Naive B cell (primary cell): ENCODE measurements around the gene SPTBN1. TPM values are rescaled to one million over a fixed set of nuclear protein-coding genes. Genes with fewer than 3 reads are reported as not detected.

Experiments
- ATAC-seq, 2 donors: fragments of 150-1000 bp; cut with Tn5 transposase; 2 replicates each; pipeline ENCODE4 v1.10.0; 2021; ENCODE audit warnings: low read depth in 2 of 2, mild to moderate bottlenecking in 2 of 2, moderate library complexity in 2 of 2
- DNase-seq: peaks from one replicate; pipeline ENCODE4 v3.0.0; 2022
- H3K27ac Mint-ChIP-seq, 6 donors: one replicate each; pipeline ENCODE4 v1.8.0; 2020 to 2022; ENCODE audit warnings: mild to moderate bottlenecking in 6 of 6, mixed read lengths in 6 of 6, moderate library complexity in 5 of 6, inconsistent platforms in 2 of 6
- H3K27me3 Mint-ChIP-seq, 3 donors: one replicate each; pipeline ENCODE4 v1.8.0; 2021 to 2022; ENCODE audit warnings: mixed read lengths in 3 of 3, mild to moderate bottlenecking in 1 of 3
- H3K36me3 Mint-ChIP-seq, 2 donors: one replicate each; pipeline ENCODE4 v1.8.0; 2020 to 2022; ENCODE audit warnings: mixed read lengths in 2 of 2, inconsistent platforms in 1 of 2, mild to moderate bottlenecking in 1 of 2
- H3K4me1 Mint-ChIP-seq, 3 donors: one replicate each; pipeline ENCODE4 v1.8.0; 2020 to 2022; ENCODE audit warnings: mixed read lengths in 3 of 3, inconsistent platforms in 1 of 3, mild to moderate bottlenecking in 1 of 3, moderate library complexity in 1 of 3
- H3K4me3 Mint-ChIP-seq, 8 donors: one replicate each; pipeline ENCODE4 v1.8.0; 2020 to 2022; ENCODE audit warnings: mild to moderate bottlenecking in 8 of 8, mixed read lengths in 8 of 8, moderate library complexity in 8 of 8, inconsistent platforms in 2 of 8
- H3K9me3 Mint-ChIP-seq, 7 donors: one replicate each; pipeline ENCODE4 v1.8.0; 2020 to 2022; ENCODE audit warnings: mixed read lengths in 7 of 7, mild to moderate bottlenecking in 5 of 7, inconsistent platforms in 2 of 7, moderate library complexity in 1 of 7
- polyA plus RNA-seq, 6 donors: library from polyadenylated mRNA; unstranded; fragments of 300-500 nt; fragmentation: Illumina TruSeq; gene quantifications; one replicate each; pipeline ENCODE4 v1.2.3, GENCODE V29; 2021; ENCODE audit warnings: low read depth in 6 of 6

SPTBN1 gene
- polyA plus RNA-seq, 6 donors from 2014 or later, result 4.1 to 72.6 (median 24.2) TPM

- DNase-seq (no peak), ATAC-seq (no peak)
- Mint-ChIP-seq H3K9me3 (peaks cover 0 to 3% (median 0%) of the 10 kb centered on the region in 7 donors), H3K27ac (no peak overlapping the region), H3K4me3 (no peak overlapping the region), H3K27me3 (peaks cover 26 to 47% (median 27%) of the 10 kb centered on the region in 3 donors), H3K4me1 (no peaks in the 10 kb centered on the region), H3K36me3 (no peaks in the 10 kb centered on the region)
Observed at GRCh38 chr2:54465143-54465542, 9.0 kb downstream of the SPTBN1 start.

- Mint-ChIP-seq H3K4me1 (peaks cover 5 to 10% (median 8%) of the 10 kb centered on the region in 3 donors), H3K9me3 (peaks cover 0 to 3% (median 0%) of the 10 kb centered on the region in 7 donors), H3K27me3 (peaks cover 9 to 29% (median 15%) of the 10 kb centered on the region in 3 donors), H3K36me3 (no peaks in the 10 kb centered on the region), H3K4me3 (no peak overlapping the region), H3K27ac (no peak overlapping the region)
- DNase-seq (no peak), ATAC-seq (no peak)
Observed at GRCh38 chr2:54466870-54467269, 10.7 kb downstream of the SPTBN1 start.

- Mint-ChIP-seq H3K4me1 (peaks cover 5 to 11% (median 8%) of the 10 kb centered on the region in 3 donors), H3K4me3 (no peak overlapping the region), H3K9me3 (no peaks in the 10 kb centered on the region), H3K27me3 (peaks cover 0 to 16% (median 5%) of the 10 kb centered on the region in 3 donors), H3K36me3 (no peaks in the 10 kb centered on the region), H3K27ac (no peak overlapping the region)
- no peak for ATAC-seq
- DNase-seq, result no peak
Observed at GRCh38 chr2:54468673-54469072, 12.5 kb downstream of the SPTBN1 start.

- no peak overlapping the region for H3K4me3 Mint-ChIP-seq
- no peak for ATAC-seq
- H3K4me1 Mint-ChIP-seq, result peaks cover 5 to 11% (median 8%) of the 10 kb centered on the region in 3 donors
- H3K36me3 Mint-ChIP-seq, result no peaks in the 10 kb centered on the region
- no peak overlapping the region for H3K27ac Mint-ChIP-seq
- DNase-seq, result no peak
- H3K27me3 Mint-ChIP-seq, result peaks cover 0 to 8% (median 0%) of the 10 kb centered on the region in 3 donors
- H3K9me3 Mint-ChIP-seq, result no peaks in the 10 kb centered on the region
Observed at GRCh38 chr2:54469484-54470053, 13.4 kb downstream of the SPTBN1 start.

GRCh38 chr2:54470266-54470938 lies 14.3 kb downstream of the SPTBN1 start:
- no peak overlapping the region for H3K4me3 Mint-ChIP-seq
- ATAC-seq, result no peak
- H3K9me3 Mint-ChIP-seq, result no peaks in the 10 kb centered on the region
- H3K36me3 Mint-ChIP-seq, result no peaks in the 10 kb centered on the region
- peak overlapping the region in 1 of 6 donors; percentile 12 for H3K27ac Mint-ChIP-seq
- H3K4me1 Mint-ChIP-seq, result peaks cover 5 to 11% (median 8%) of the 10 kb centered on the region in 3 donors
- H3K27me3 Mint-ChIP-seq, result peaks cover 0 to 8% (median 0%) of the 10 kb centered on the region in 3 donors
- no peak for DNase-seq

- no peak overlapping the region for H3K4me3 Mint-ChIP-seq
- peaks cover 0 to 8% (median 0%) of the 10 kb centered on the region in 3 donors for H3K27me3 Mint-ChIP-seq
- no peaks in the 10 kb centered on the region for H3K36me3 Mint-ChIP-seq
- peak; percentile 59 to 72 for ATAC-seq
- peak overlapping the region in 1 of 6 donors; percentile 12 for H3K27ac Mint-ChIP-seq
- no peak for DNase-seq
- no peaks in the 10 kb centered on the region for H3K9me3 Mint-ChIP-seq
- H3K4me1 Mint-ChIP-seq, result peaks cover 5 to 11% (median 8%) of the 10 kb centered on the region in 3 donors
Observed at GRCh38 chr2:54471221-54471711, 15.1 kb downstream of the SPTBN1 start.

GRCh38 chr2:54473851-54474250 lies 17.7 kb downstream of the SPTBN1 start:
- Mint-ChIP-seq H3K9me3 (peaks cover 0 to 3% (median 0%) of the 10 kb centered on the region in 7 donors), H3K27ac (no peak overlapping the region), H3K4me1 (peaks cover 5 to 11% (median 8%) of the 10 kb centered on the region in 3 donors), H3K36me3 (no peaks in the 10 kb centered on the region), H3K27me3 (no peaks in the 10 kb centered on the region), H3K4me3 (no peak overlapping the region)
- DNase-seq (no peak), ATAC-seq (no peak)

GRCh38 chr2:54475285-54475684 lies 19.2 kb downstream of the SPTBN1 start:
- ATAC-seq (no peak), DNase-seq (no peak)
- Mint-ChIP-seq H3K27me3 (no peaks in the 10 kb centered on the region), H3K4me1 (peaks cover 5 to 11% (median 8%) of the 10 kb centered on the region in 3 donors), H3K9me3 (peaks cover 0 to 8% (median 0%) of the 10 kb centered on the region in 7 donors), H3K4me3 (no peak overlapping the region), H3K27ac (no peak overlapping the region), H3K36me3 (no peaks in the 10 kb centered on the region)

- H3K36me3 Mint-ChIP-seq, result no peaks in the 10 kb centered on the region
- peaks cover 5 to 9% (median 6%) of the 10 kb centered on the region in 3 donors for H3K4me1 Mint-ChIP-seq
- H3K27me3 Mint-ChIP-seq, result no peaks in the 10 kb centered on the region
- ATAC-seq, result no peak
- no peak overlapping the region for H3K4me3 Mint-ChIP-seq
- no peak for DNase-seq
- H3K9me3 Mint-ChIP-seq, result peaks cover 0 to 8% (median 0%) of the 10 kb centered on the region in 7 donors
- no peak overlapping the region for H3K27ac Mint-ChIP-seq
Observed at GRCh38 chr2:54475919-54476318, 19.8 kb downstream of the SPTBN1 start.

- H3K4me1 Mint-ChIP-seq, result peaks cover 0 to under 1% (median 0%) of the 10 kb centered on the region in 3 donors
- H3K4me3 Mint-ChIP-seq, result no peak overlapping the region
- no peak overlapping the region for H3K27ac Mint-ChIP-seq
- DNase-seq, result no peak
- no peaks in the 10 kb centered on the region for H3K27me3 Mint-ChIP-seq
- no peaks in the 10 kb centered on the region for H3K36me3 Mint-ChIP-seq
- H3K9me3 Mint-ChIP-seq, result peaks cover 0 to 8% (median 0%) of the 10 kb centered on the region in 7 donors
- ATAC-seq, result no peak
Observed at GRCh38 chr2:54476852-54477251, 20.7 kb downstream of the SPTBN1 start.

- Mint-ChIP-seq H3K27ac (no peak overlapping the region), H3K9me3 (peaks cover 0 to 8% (median 0%) of the 10 kb centered on the region in 7 donors), H3K27me3 (peaks cover 0 to 4% (median 0%) of the 10 kb centered on the region in 3 donors), H3K4me1 (no peaks in the 10 kb centered on the region), H3K4me3 (no peak overlapping the region), H3K36me3 (no peaks in the 10 kb centered on the region)
- no peak for DNase-seq
- ATAC-seq, result no peak
Observed at GRCh38 chr2:54477896-54478295, 21.8 kb downstream of the SPTBN1 start.

- Mint-ChIP-seq H3K4me3 (no peak overlapping the region), H3K27ac (no peak overlapping the region), H3K36me3 (no peaks in the 10 kb centered on the region), H3K9me3 (peaks cover 0 to 8% (median 0%) of the 10 kb centered on the region in 7 donors), H3K4me1 (no peaks in the 10 kb centered on the region), H3K27me3 (peaks cover 0 to 5% (median 0%) of the 10 kb centered on the region in 3 donors)
- DNase-seq (no peak), ATAC-seq (no peak)
Observed at GRCh38 chr2:54478899-54479298, 22.8 kb downstream of the SPTBN1 start.

GRCh38 chr2:54479424-54479823 lies 23.3 kb downstream of the SPTBN1 start:
- ATAC-seq (no peak), DNase-seq (no peak)
- no peak overlapping the region for H3K27ac Mint-ChIP-seq
- H3K27me3 Mint-ChIP-seq, result peaks cover 0 to 8% (median 0%) of the 10 kb centered on the region in 3 donors
- H3K4me3 Mint-ChIP-seq, result no peak overlapping the region
- peaks cover 0 to 10% (median under 1%) of the 10 kb centered on the region in 7 donors for H3K9me3 Mint-ChIP-seq
- no peaks in the 10 kb centered on the region for H3K36me3 Mint-ChIP-seq
- no peaks in the 10 kb centered on the region for H3K4me1 Mint-ChIP-seq

GRCh38 chr2:54480025-54480424 lies 23.9 kb downstream of the SPTBN1 start:
- peaks cover 0 to 16% (median 4%) of the 10 kb centered on the region in 7 donors for H3K9me3 Mint-ChIP-seq
- no peaks in the 10 kb centered on the region for H3K36me3 Mint-ChIP-seq
- ATAC-seq (no peak), DNase-seq (no peak)
- no peak overlapping the region for H3K27ac Mint-ChIP-seq
- peaks cover 0 to 12% (median 0%) of the 10 kb centered on the region in 3 donors for H3K27me3 Mint-ChIP-seq
- H3K4me3 Mint-ChIP-seq, result no peak overlapping the region
- H3K4me1 Mint-ChIP-seq, result no peaks in the 10 kb centered on the region
